Immature natural killer cell (primary cell): ENCODE results near the gene TNFAIP2. TPM values are rescaled to one million over a fixed set of nuclear protein-coding genes. Genes with fewer than 3 reads are reported as not detected.
"Not testable (repeated sequence)": the region's sequence is repeated elsewhere in the genome, so short reads cannot be mapped to it uniquely, and the experiment has no call there.

Experiments
- DNase-seq, 3 donors: peaks; one replicate each; pipeline ENCODE4 v3.0.0; 2022; ENCODE audit warnings: mixed read lengths in 1 of 3
- H3K27ac Mint-ChIP-seq, 6 donors: one replicate each; pipeline ENCODE4 v1.8.0; 2020; ENCODE audit warnings: mixed read lengths in 6 of 6, mild to moderate bottlenecking in 5 of 6, inconsistent platforms in 4 of 6, moderate library complexity in 3 of 6
- H3K27me3 Mint-ChIP-seq, 3 donors: one replicate each; pipeline ENCODE4 v1.8.0; 2020 to 2021; ENCODE audit warnings: low read depth in 3 of 3, mild to moderate bottlenecking in 3 of 3, mixed read lengths in 3 of 3, moderate library complexity in 3 of 3, inconsistent platforms in 1 of 3
- H3K36me3 Mint-ChIP-seq, 3 donors: one replicate each; pipeline ENCODE4 v1.8.0; 2020; ENCODE audit warnings: mixed read lengths in 3 of 3, inconsistent platforms in 2 of 3, mild to moderate bottlenecking in 2 of 3
- H3K4me1 Mint-ChIP-seq, 2 donors: one replicate each; pipeline ENCODE4 v1.8.0; 2020; ENCODE audit warnings: inconsistent platforms in 2 of 2, mild to moderate bottlenecking in 2 of 2, mixed read lengths in 2 of 2, moderate library complexity in 1 of 2
- H3K4me3 Mint-ChIP-seq, 5 donors: one replicate each; pipeline ENCODE4 v1.8.0; 2020; ENCODE audit warnings: mild to moderate bottlenecking in 5 of 5, mixed read lengths in 5 of 5, inconsistent platforms in 3 of 5, moderate library complexity in 3 of 5
- H3K9me3 Mint-ChIP-seq, 6 donors: one replicate each; pipeline ENCODE4 v1.8.0; 2020; ENCODE audit warnings: mild to moderate bottlenecking in 6 of 6, mixed read lengths in 6 of 6, inconsistent platforms in 4 of 6, moderate library complexity in 3 of 6
- polyA plus RNA-seq, 3 donors: library from polyadenylated mRNA; unstranded; fragments of 300-500 nt; fragmentation: Illumina TruSeq; gene quantifications; one replicate each; pipeline ENCODE4 v1.2.3, GENCODE V29; 2021

TNFAIP2 gene
- polyA plus RNA-seq, 3 donors from 2014 or later = 0.20 to 1.4 (median 0.91) TPM

DNA sequence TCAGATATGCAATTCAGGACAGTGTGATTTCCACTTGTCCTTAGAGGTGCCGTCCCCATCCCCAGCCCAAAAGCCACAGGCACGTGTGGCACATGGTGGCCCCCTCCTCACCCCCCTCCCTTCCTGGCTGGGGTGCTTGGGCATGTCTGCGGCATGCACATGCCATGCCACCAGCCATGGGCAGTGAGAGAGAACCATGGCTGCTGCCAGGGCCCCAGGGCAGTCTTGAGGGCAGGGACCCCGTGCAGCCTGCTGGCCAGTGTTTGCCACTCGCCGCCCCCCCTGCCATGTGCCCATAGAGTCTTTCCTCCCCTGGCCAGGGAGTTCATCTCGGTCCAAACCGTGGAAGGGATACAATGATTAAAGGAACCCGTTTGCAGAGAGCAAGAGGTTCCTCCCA is 41.5 kb downstream of the TNFAIP2 start:
- H3K36me3 Mint-ChIP-seq = no peaks in the 10 kb centered on the region
- H3K4me1 Mint-ChIP-seq = no peaks in the 10 kb centered on the region
- H3K9me3 Mint-ChIP-seq = peaks cover 0 to 14% (median 0%) of the 10 kb centered on the region in 6 donors
- H3K27ac Mint-ChIP-seq = no peak overlapping the region
- H3K4me3 Mint-ChIP-seq = no peak overlapping the region
- peaks cover 0 to 3% (median 2%) of the 10 kb centered on the region in 3 donors for H3K27me3 Mint-ChIP-seq
- DNase-seq = no peak

- Mint-ChIP-seq H3K4me3 (no peak overlapping the region), H3K27ac (no peak overlapping the region), H3K36me3 (no peaks in the 10 kb centered on the region), H3K4me1 (no peaks in the 10 kb centered on the region), H3K27me3 (peaks cover 4 to 7% (median 4%) of the 10 kb centered on the region in 3 donors), H3K9me3 (peaks cover 0 to 20% (median 4%) of the 10 kb centered on the region in 6 donors)
- DNase-seq = no peak
Observed at GRCh38 chr14:103165323-103165722, 42.1 kb downstream of the TNFAIP2 start.

- Mint-ChIP-seq H3K27me3 (peaks cover 3 to 13% (median 5%) of the 10 kb centered on the region in 3 donors), H3K36me3 (no peaks in the 10 kb centered on the region), H3K9me3 (peaks cover 0 to 23% (median 9%) of the 10 kb centered on the region in 6 donors), H3K4me3 (no peak overlapping the region), H3K27ac (no peak overlapping the region), H3K4me1 (no peaks in the 10 kb centered on the region)
- no peak for DNase-seq
Observed at GRCh38 chr14:103169954-103170353, 46.7 kb downstream of the TNFAIP2 start.

DNA sequence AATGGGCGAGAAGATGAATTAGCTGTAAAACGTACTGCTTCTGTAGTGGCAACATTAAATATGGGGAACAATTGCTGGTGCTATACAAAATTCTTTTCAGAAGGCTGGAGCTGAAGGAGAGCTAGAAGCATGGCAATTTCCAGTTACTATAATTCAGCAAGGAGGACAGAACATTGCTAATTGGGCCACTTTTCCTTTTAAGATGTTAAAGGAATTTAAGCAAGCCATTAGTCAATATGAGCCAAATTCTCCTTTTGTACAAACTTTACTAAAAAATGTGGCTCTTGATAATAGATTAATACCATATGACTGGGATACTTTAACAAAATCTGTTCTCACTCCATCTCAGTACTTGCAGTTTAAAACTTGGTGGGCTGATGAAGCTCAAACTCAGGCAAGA is 47.9 kb downstream of the TNFAIP2 start:
- not testable (repeated sequence) for H3K4me3 Mint-ChIP-seq, DNase-seq, H3K4me1 Mint-ChIP-seq, H3K36me3 Mint-ChIP-seq, H3K27ac Mint-ChIP-seq
- Mint-ChIP-seq H3K9me3 (peaks cover 0 to 23% (median 9%) of the 10 kb centered on the region in 6 donors), H3K27me3 (peaks cover 3 to 13% (median 5%) of the 10 kb centered on the region in 3 donors)

GRCh38 chr14:103172921-103173320 is 49.7 kb downstream of the TNFAIP2 start:
- peaks cover 3 to 13% (median 5%) of the 10 kb centered on the region in 3 donors for H3K27me3 Mint-ChIP-seq
- H3K4me1 Mint-ChIP-seq = no peaks in the 10 kb centered on the region
- no peak overlapping the region for H3K27ac Mint-ChIP-seq
- H3K9me3 Mint-ChIP-seq = peaks cover 0 to 21% (median 9%) of the 10 kb centered on the region in 6 donors
- no peaks in the 10 kb centered on the region for H3K36me3 Mint-ChIP-seq
- DNase-seq = no peak
- no peak overlapping the region for H3K4me3 Mint-ChIP-seq

GRCh38 chr14:103173887-103174286 is 50.6 kb downstream of the TNFAIP2 start:
- H3K9me3 Mint-ChIP-seq = peaks cover 0 to 13% (median 7%) of the 10 kb centered on the region in 6 donors
- not testable (repeated sequence) for H3K4me3 Mint-ChIP-seq, H3K27ac Mint-ChIP-seq

GRCh38 chr14:103176176-103176575 is 52.9 kb downstream of the TNFAIP2 start:
- H3K36me3 Mint-ChIP-seq, H3K4me1 Mint-ChIP-seq, H3K4me3 Mint-ChIP-seq, H3K9me3 Mint-ChIP-seq, H3K27ac Mint-ChIP-seq, DNase-seq: not testable (repeated sequence)
- peaks cover 0 to 11% (median 0%) of the 10 kb centered on the region in 3 donors for H3K27me3 Mint-ChIP-seq

More at GRCh38 chr14:103173887-103174286, 50.6 kb downstream of the TNFAIP2 start:
- not testable (repeated sequence) for H3K36me3 Mint-ChIP-seq, DNase-seq, H3K4me1 Mint-ChIP-seq
- H3K27me3 Mint-ChIP-seq = peaks cover 3 to 13% (median 5%) of the 10 kb centered on the region in 3 donors

GRCh38 chr14:103177376-103177775 is 54.1 kb downstream of the TNFAIP2 start:
- no peaks in the 10 kb centered on the region for H3K4me1 Mint-ChIP-seq
- H3K36me3 Mint-ChIP-seq = no peaks in the 10 kb centered on the region
- no peak overlapping the region for H3K4me3 Mint-ChIP-seq
- DNase-seq = no peak
- no peak overlapping the region for H3K27ac Mint-ChIP-seq
- peaks cover 0 to 9% (median 0%) of the 10 kb centered on the region in 3 donors for H3K27me3 Mint-ChIP-seq
- no peaks in the 10 kb centered on the region for H3K9me3 Mint-ChIP-seq

GRCh38 chr14:103178521-103178920 is 55.3 kb downstream of the TNFAIP2 start:
- Mint-ChIP-seq H3K4me3 (no peak overlapping the region), H3K9me3 (no peaks in the 10 kb centered on the region), H3K27ac (no peak overlapping the region), H3K36me3 (no peaks in the 10 kb centered on the region), H3K4me1 (no peaks in the 10 kb centered on the region), H3K27me3 (peaks cover 1 to 4% (median 1%) of the 10 kb centered on the region in 3 donors)
- DNase-seq = no peak

- peaks cover 2 to 7% (median 4%) of the 10 kb centered on the region in 3 donors for H3K27me3 Mint-ChIP-seq
- H3K27ac Mint-ChIP-seq = no peak overlapping the region
- no peak for DNase-seq
- H3K9me3 Mint-ChIP-seq = no peaks in the 10 kb centered on the region
- no peaks in the 10 kb centered on the region for H3K4me1 Mint-ChIP-seq
- H3K4me3 Mint-ChIP-seq = no peak overlapping the region
- no peaks in the 10 kb centered on the region for H3K36me3 Mint-ChIP-seq
Observed at GRCh38 chr14:103179094-103179493, 55.8 kb downstream of the TNFAIP2 start.

DNA sequence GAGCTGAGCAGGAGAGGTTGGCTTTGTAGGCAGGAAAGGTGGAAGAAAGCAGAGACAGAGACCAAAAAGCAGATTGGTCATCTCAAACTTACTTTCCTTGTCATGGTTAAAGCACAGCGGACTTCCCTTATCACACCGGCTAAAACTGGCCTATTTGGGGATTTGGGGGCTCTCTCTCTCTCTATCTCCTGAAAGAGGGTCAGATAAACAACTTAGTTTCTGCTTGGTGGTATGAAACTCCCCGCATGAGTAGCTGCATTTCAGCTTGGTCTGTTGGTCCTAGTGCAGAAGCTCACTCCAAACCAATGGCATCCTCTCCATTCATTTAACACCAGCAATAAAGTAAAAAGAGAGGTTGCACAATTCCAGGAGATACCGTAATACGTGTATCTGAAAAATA is 57.1 kb downstream of the TNFAIP2 start:
- H3K36me3 Mint-ChIP-seq = no peaks in the 10 kb centered on the region
- H3K9me3 Mint-ChIP-seq = no peaks in the 10 kb centered on the region

GRCh38 chr14:103184046-103184445 is 60.8 kb downstream of the TNFAIP2 start:
- Mint-ChIP-seq H3K4me3 (no peak overlapping the region), H3K36me3 (no peaks in the 10 kb centered on the region), H3K27me3 (peaks cover 11 to 16% (median 12%) of the 10 kb centered on the region in 3 donors), H3K27ac (no peak overlapping the region), H3K9me3 (no peaks in the 10 kb centered on the region), H3K4me1 (peaks cover 4 to 5% of the 10 kb centered on the region in 2 donors)
- no peak for DNase-seq

More for the DNA sequence above, 57.1 kb downstream of the TNFAIP2 start:
- Mint-ChIP-seq H3K4me3 (no peak overlapping the region), H3K4me1 (no peaks in the 10 kb centered on the region), H3K27me3 (peaks cover 4 to 7% (median 4%) of the 10 kb centered on the region in 3 donors), H3K27ac (no peak overlapping the region)
- DNase-seq = no peak

DNA sequence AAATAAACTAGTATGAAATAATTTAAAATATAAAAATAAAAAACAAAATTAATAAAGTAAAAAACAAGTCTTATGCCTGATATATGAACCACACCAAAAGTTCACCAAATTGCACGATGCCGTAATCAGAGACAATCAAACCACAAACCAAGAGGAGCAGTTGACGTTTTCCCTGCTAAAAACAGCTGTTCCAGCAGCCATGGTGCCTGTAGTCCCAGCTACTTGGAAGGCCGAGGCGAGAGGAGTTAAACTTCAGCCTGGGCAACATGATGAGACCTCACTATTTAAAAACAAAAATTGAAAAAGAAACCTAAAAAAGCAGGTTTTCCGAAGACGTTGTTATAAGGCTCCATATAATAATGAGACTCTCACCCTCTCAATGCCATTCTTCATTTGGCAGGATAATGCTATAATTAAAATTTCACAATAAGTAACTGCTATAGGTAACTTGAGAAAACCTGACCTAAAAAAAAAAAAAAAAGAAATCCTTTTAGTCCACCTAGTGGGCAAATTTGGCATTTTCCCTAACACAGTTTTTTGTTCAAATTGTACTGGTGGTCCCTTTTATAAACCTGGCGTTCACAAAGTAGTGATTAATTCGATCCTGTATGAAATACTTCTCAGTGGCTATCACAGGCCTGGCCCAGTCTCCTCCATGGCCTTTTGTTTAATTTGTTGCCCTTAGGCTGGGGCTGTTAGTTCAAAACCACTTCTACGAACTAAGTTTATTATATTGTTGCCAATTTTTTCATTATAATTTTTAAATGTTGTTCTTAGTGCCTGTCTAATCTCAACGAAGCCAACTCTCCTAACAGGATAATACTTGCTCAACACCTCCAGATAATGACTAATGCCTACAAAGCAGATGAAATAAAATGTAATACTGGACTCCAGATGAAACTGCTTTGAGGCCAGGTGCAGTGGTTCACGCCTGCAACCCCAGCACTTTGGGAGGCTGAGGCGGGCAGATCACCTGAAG is 62.1 kb downstream of the TNFAIP2 start:
- Mint-ChIP-seq H3K27me3 (peaks cover 14 to 15% (median 14%) of the 10 kb centered on the region in 3 donors), H3K9me3 (no peaks in the 10 kb centered on the region), H3K36me3 (no peaks in the 10 kb centered on the region), H3K27ac (no peak overlapping the region), H3K4me3 (no peak overlapping the region), H3K4me1 (peaks cover 4 to 5% of the 10 kb centered on the region in 2 donors)
- DNase-seq = no peak

DNA sequence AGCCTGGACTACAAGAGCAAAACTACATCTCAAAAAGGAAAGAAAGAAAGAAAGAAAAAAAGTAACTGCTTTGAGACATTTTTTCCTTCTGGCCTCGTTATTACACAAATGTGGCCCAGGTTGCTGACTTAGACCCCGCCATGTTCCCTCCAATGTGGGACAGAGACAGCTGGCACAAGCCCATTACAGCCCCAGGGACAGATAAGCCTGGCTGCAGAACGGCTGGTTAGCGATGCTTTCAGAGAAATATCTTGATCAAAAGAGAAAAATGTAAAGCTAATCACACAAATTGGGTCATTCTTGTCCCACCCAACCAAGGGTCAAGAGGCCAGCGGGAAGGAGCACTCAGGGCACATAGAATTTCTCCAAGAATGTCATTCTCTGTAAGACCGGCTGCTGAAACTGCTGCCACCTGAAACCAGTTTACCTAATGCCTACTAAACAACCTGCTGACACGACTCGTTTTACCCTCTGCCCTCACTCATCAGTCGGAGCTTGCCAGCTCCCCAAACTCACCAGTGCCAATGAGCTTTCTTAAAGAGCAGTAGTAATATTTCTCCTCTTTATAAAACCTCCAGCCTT is 63.1 kb downstream of the TNFAIP2 start:
- H3K27ac Mint-ChIP-seq = no peak overlapping the region
- peaks cover 15 to 17% (median 16%) of the 10 kb centered on the region in 3 donors for H3K27me3 Mint-ChIP-seq

More for the DNA sequence above, 63.1 kb downstream of the TNFAIP2 start:
- DNase-seq = no peak
- Mint-ChIP-seq H3K9me3 (no peaks in the 10 kb centered on the region), H3K4me3 (no peak overlapping the region), H3K36me3 (no peaks in the 10 kb centered on the region), H3K4me1 (peaks cover 4 to 5% of the 10 kb centered on the region in 2 donors)
